ENCODE results near the gene TRMT112.
A peak's percentile ranks its signal among the peaks of the same experiment; 100 is the strongest.

Gene TRMT112

GRCh38 chr11:64317325-64317960, at the start of gene TRMT112:
Gene TRMT112 (minus strand): TSS chr11:64317559. CDS start chr11:64317526, 33 bp downstream.
- DNase-seq (ENCODE audit: low spot score), result peak; percentile 98

GRCh38 chr11:64366751-64367150, 49.4 kb upstream of the TRMT112 start:
- DNase-seq (ENCODE audit: low spot score), result no peak

- DNase-seq (ENCODE audit: low spot score), result no peak
Observed at GRCh38 chr11:64364911-64365310, 47.6 kb upstream of the TRMT112 start.

GRCh38 chr11:64364435-64364834, 47.1 kb upstream of the TRMT112 start:
- DNase-seq (ENCODE audit: low spot score), result no peak

GRCh38 chr11:64362339-64362738, 45.0 kb upstream of the TRMT112 start:
- no peak for DNase-seq (ENCODE audit: low spot score)

- DNase-seq (ENCODE audit: low spot score), result no peak
Observed at GRCh38 chr11:64361659-64362058, 44.3 kb upstream of the TRMT112 start.

- DNase-seq (ENCODE audit: low spot score), result no peak
Observed at GRCh38 chr11:64360448-64360921, 43.1 kb upstream of the TRMT112 start.

GRCh38 chr11:64359712-64360445, 42.5 kb upstream of the TRMT112 start:
- DNase-seq (ENCODE audit: low spot score), result no peak

- DNase-seq (ENCODE audit: low spot score), result peak; percentile 68
Observed at GRCh38 chr11:64358907-64359711, 41.8 kb upstream of the TRMT112 start, which contains the start of gene RPS6KA4. Gene RPS6KA4 (plus strand): TSS chr11:64359162. CDS start chr11:64359236, 74 bp downstream.

GRCh38 chr11:64358536-64358906, 41.2 kb upstream of the TRMT112 start:
- no peak for DNase-seq (ENCODE audit: low spot score)

GRCh38 chr11:64357904-64358535, 40.7 kb upstream of the TRMT112 start:
- peak; percentile 35 for DNase-seq (ENCODE audit: low spot score)

GRCh38 chr11:64357446-64357845, 40.1 kb upstream of the TRMT112 start:
- no peak for DNase-seq (ENCODE audit: low spot score)

GRCh38 chr11:64356498-64357411, 39.4 kb upstream of the TRMT112 start:
- DNase-seq (ENCODE audit: low spot score), result no peak

- DNase-seq (ENCODE audit: low spot score), result peak; percentile 85
Observed at GRCh38 chr11:64355078-64355940, 38.0 kb upstream of the TRMT112 start.

- DNase-seq (ENCODE audit: low spot score), result no peak
Observed at GRCh38 chr11:64353715-64354506, 36.6 kb upstream of the TRMT112 start.

GRCh38 chr11:64352995-64353714, 35.8 kb upstream of the TRMT112 start:
- no peak for DNase-seq (ENCODE audit: low spot score)

GRCh38 chr11:64352099-64352994, 35.0 kb upstream of the TRMT112 start:
- DNase-seq (ENCODE audit: low spot score), result no peak

All from LoVo (cell line).